ENCODE data around the gene SRP68. TPM values are rescaled to one million over a fixed set of nuclear protein-coding genes. Genes with fewer than 3 reads are reported as not detected.
"Not testable (repeated sequence)": the region's sequence is repeated elsewhere in the genome, so short reads cannot be mapped to it uniquely, and the experiment has no call there.

The SRP68 gene
- total RNA-seq, 2 donors from 2014 or later = 35.2 to 43.9 TPM

GRCh38 chr17:76048711-76049110 lies 23.6 kb downstream of the SRP68 start:
- Histone ChIP-seq H3K4me3 (no peak overlapping the region), H3K27ac (no peak overlapping the region), H3K36me3 (peaks cover 80% of the 10 kb centered on the region), H3K27me3 (no peaks in the 10 kb centered on the region), H3K9me3 (no peaks in the 10 kb centered on the region), H3K4me1 (peaks cover 0 to 6% of the 10 kb centered on the region in 2 donors)
- TF ChIP-seq CTCF (IDR thresholded peaks at IDR 0.05) = no peak
- DNase-seq (ENCODE audit: low spot score) = no peak

DNA sequence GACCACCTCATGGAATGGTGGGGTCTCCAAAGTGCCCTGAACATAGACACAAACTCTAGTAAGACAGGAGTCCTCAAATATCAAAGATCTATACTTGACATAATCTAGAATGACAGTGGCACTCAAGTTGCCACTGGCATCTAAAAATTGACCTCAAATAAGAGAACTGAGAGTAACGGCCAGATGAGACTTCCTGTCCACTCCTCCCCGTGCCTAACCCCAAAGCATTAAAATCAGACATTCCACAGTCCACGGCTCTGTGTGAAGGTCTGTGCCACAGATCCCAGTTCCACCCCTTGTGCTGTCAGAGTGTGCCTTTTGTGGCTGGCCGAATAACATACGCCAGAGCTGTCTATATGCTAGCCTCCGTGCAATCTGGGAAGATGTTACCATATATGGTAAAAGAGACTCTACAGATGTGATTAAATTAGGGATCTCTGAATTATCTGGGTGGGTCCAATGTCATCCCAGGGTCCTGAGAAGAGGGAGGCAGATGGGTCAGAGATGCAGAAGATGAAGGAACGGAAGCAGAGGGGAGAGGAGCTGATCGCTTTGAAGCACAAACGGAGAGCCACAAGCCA lies 24.2 kb downstream of the SRP68 start:
- H3K4me1 ChIP-seq = no peaks in the 10 kb centered on the region
- no peak overlapping the region for H3K27ac ChIP-seq
- peaks cover 80% of the 10 kb centered on the region for H3K36me3 ChIP-seq
- no peaks in the 10 kb centered on the region for H3K27me3 ChIP-seq
- H3K4me3 ChIP-seq = no peak overlapping the region
- DNase-seq (ENCODE audit: low spot score) = no peak
- H3K9me3 ChIP-seq = no peaks in the 10 kb centered on the region
- TF ChIP-seq CTCF (IDR thresholded peaks at IDR 0.05) = no peak

DNA sequence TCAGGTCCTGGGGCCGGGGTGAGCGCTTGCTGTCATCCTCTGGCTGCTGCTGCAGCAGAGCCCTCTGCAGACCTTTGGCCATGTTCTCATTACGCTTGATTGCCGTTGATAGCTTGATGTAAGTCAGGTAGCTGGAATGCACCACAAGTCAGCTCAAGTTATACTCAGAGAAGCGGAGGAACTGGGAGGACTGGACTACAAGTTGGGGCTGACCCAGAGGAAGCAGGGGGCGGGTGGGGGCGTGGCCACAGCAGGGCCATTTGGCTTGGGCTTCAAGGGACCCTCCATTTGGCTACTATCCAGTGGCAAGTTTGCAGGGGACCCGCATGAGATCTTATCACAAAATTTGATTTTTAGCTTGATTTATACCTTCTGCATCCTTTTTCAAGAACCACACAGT lies 26.3 kb downstream of the SRP68 start:
- DNase-seq (ENCODE audit: low spot score) = no peak
- H3K27ac ChIP-seq = no peak overlapping the region
- no peak for TF ChIP-seq CTCF (IDR thresholded peaks at IDR 0.05)
- H3K27me3 ChIP-seq = no peaks in the 10 kb centered on the region
- no peaks in the 10 kb centered on the region for H3K4me1 ChIP-seq
- H3K4me3 ChIP-seq = no peak overlapping the region
- H3K9me3 ChIP-seq = no peaks in the 10 kb centered on the region
- H3K36me3 ChIP-seq = peaks cover 98% of the 10 kb centered on the region

- peaks cover 98% of the 10 kb centered on the region for H3K36me3 ChIP-seq
- not testable (repeated sequence) for H3K27ac ChIP-seq; H3K27me3 ChIP-seq; H3K4me1 ChIP-seq; H3K9me3 ChIP-seq; DNase-seq (ENCODE audit: low spot score); H3K4me3 ChIP-seq
Measured at GRCh38 chr17:76044475-76045007, 27.8 kb downstream of the SRP68 start.

- not testable (repeated sequence) for H3K27ac ChIP-seq; H3K4me1 ChIP-seq; H3K9me3 ChIP-seq; H3K4me3 ChIP-seq; H3K27me3 ChIP-seq; DNase-seq (ENCODE audit: low spot score)
- H3K36me3 ChIP-seq = peaks cover 98% of the 10 kb centered on the region
Measured at GRCh38 chr17:76042868-76043267, 29.4 kb downstream of the SRP68 start.

GRCh38 chr17:76040376-76040775 lies 31.9 kb downstream of the SRP68 start:
- no peak for DNase-seq (ENCODE audit: low spot score)
- no peak overlapping the region for H3K4me3 ChIP-seq
- no peak overlapping the region for H3K27ac ChIP-seq
- H3K36me3 ChIP-seq = peaks cover 73% of the 10 kb centered on the region
- no peaks in the 10 kb centered on the region for H3K4me1 ChIP-seq
- TF ChIP-seq CTCF (IDR thresholded peaks at IDR 0.05) = no peak
- H3K27me3 ChIP-seq = no peaks in the 10 kb centered on the region
- H3K9me3 ChIP-seq = no peaks in the 10 kb centered on the region

GRCh38 chr17:76039121-76039520 lies 33.2 kb downstream of the SRP68 start:
- no peak for DNase-seq (ENCODE audit: low spot score)
- no peaks in the 10 kb centered on the region for H3K9me3 ChIP-seq
- H3K36me3 ChIP-seq = peaks cover 61% of the 10 kb centered on the region
- no peaks in the 10 kb centered on the region for H3K4me1 ChIP-seq
- H3K27ac ChIP-seq = no peak overlapping the region
- H3K27me3 ChIP-seq = no peaks in the 10 kb centered on the region
- no peak for TF ChIP-seq CTCF (IDR thresholded peaks at IDR 0.05)
- no peak overlapping the region for H3K4me3 ChIP-seq

Measured in right atrium auricular region (tissue), 2 donors.